ENCODE results near the gene NSFL1C. TPM values are rescaled to one million over a fixed set of nuclear protein-coding genes. Genes with fewer than 3 reads are reported as not detected.

NSFL1C gene
- total RNA-seq, 1 experiment from 2014 or later = 119 TPM

DNA sequence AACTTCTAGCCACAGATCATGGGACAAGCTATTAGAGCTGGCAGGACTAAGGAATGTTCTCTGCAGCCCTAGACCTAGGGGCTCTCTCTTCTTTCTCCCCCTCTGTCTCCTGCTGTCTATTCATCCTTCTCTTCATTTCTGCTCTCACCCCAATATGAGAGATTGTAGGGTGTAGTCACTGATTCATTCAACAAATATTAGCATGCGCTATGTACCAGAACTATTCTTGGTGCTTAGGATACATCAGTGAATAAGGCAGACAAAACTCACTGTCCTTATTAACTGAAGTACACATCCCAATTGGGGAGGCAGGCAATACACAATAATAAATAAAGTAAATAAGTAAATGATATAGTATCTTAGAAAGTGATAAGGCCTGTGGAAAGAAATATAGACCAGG is 39.2 kb upstream of the NSFL1C start:
- no peaks in the 10 kb centered on the region for H3K36me3 ChIP-seq (ENCODE audit: control insufficient read depth, insufficient read depth, low read length)
- Mint-ChIP-seq H3K27me3 (ENCODE audit: insufficient read depth, unreplicated experiment) (peaks cover 12% of the 10 kb centered on the region), H3K4me1 (ENCODE audit: low read depth, unreplicated experiment) (peaks cover 8% of the 10 kb centered on the region), H3K9me3 (ENCODE audit: unreplicated experiment) (peaks cover 12% of the 10 kb centered on the region), H3K27ac (ENCODE audit: unreplicated experiment) (no peak overlapping the region), H3K36me3 (ENCODE audit: insufficient read depth, unreplicated experiment) (no peaks in the 10 kb centered on the region), H3K4me3 (ENCODE audit: unreplicated experiment) (no peak overlapping the region)
- TF ChIP-seq, protein P1, sequence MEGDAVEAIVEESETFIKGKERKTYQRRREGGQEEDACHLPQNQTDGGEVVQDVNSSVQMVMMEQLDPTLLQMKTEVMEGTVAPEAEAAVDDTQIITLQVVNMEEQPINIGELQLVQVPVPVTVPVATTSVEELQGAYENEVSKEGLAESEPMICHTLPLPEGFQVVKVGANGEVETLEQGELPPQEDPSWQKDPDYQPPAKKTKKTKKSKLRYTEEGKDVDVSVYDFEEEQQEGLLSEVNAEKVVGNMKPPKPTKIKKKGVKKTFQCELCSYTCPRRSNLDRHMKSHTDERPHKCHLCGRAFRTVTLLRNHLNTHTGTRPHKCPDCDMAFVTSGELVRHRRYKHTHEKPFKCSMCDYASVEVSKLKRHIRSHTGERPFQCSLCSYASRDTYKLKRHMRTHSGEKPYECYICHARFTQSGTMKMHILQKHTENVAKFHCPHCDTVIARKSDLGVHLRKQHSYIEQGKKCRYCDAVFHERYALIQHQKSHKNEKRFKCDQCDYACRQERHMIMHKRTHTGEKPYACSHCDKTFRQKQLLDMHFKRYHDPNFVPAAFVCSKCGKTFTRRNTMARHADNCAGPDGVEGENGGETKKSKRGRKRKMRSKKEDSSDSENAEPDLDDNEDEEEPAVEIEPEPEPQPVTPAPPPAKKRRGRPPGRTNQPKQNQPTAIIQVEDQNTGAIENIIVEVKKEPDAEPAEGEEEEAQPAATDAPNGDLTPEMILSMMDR (IDR thresholded peaks at IDR 0.05; ENCODE audit: insufficient read depth in 1 of 2, low read depth in 1 of 2, low read length in 1 of 2, severe bottlenecking in 1 of 2, unreplicated experiment in 1 of 2) = no peak
- no peaks in the 10 kb centered on the region for H3K27me3 ChIP-seq (replicated peaks; ENCODE audit: control insufficient read depth, insufficient read depth, low read length)
- intact Hi-C loops (cut with micrococcal nuclease; ENCODE audit: unreplicated experiment) = no loop called here
- no peaks in the 10 kb centered on the region; the same call in 1 of the 2 replicates for H3K9me3 ChIP-seq
- DNase-seq = no peak
- no peak overlapping the region for H3K4me3 ChIP-seq (ENCODE audit: low read depth, low read length)
- peaks cover 2% of the 10 kb centered on the region for H3K4me1 ChIP-seq
- ChIA-PET POLR2A (no interaction called here), CTCF (interaction anchor here (0.6 kb wide), 1 partner anchor 257 kb away, joined by 4 read pairs; no protein-coding TSS in a partner anchor)
- BruUV-seq (replicated peaks) = no TSS peak

DNA sequence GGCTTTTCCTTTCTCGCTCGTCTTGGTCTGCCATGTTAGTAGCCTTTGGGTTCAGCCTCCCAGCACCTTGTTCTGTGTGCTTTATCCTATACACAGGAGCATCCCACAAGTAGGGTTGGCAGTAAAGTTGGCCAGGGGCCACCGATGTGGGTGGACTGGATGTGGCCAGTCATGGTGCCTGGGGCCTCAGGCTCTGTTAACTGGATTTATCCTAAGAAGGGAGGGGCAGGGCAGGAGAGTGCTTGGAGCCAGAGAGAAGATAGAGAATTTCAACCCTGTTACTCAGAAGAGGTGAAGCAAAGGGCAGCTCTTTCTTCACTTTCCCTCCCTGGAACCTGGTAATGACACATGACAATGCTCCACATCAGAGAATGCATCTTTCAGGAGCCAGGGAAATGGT is 38.7 kb upstream of the NSFL1C start:
- Histone ChIP-seq H3K4me3 (ENCODE audit: low read depth, low read length) (no peak overlapping the region), H3K4me1 (peaks cover 7% of the 10 kb centered on the region), H3K36me3 (ENCODE audit: control insufficient read depth, insufficient read depth, low read length) (no peaks in the 10 kb centered on the region), H3K27me3 (replicated peaks; ENCODE audit: control insufficient read depth, insufficient read depth, low read length) (no peaks in the 10 kb centered on the region), H3K9me3 (no peaks in the 10 kb centered on the region; the same call in 1 of the 2 replicates)
- TF ChIP-seq, protein P1 (IDR thresholded peaks at IDR 0.05; ENCODE audit: insufficient read depth in 1 of 2, low read depth in 1 of 2, low read length in 1 of 2, severe bottlenecking in 1 of 2, unreplicated experiment in 1 of 2) = no peak
- Mint-ChIP-seq H3K4me3 (ENCODE audit: unreplicated experiment) (no peak overlapping the region), H3K27ac (ENCODE audit: unreplicated experiment) (no peak overlapping the region), H3K9me3 (ENCODE audit: unreplicated experiment) (peaks cover 17% of the 10 kb centered on the region), H3K4me1 (ENCODE audit: low read depth, unreplicated experiment) (peaks cover 13% of the 10 kb centered on the region), H3K36me3 (ENCODE audit: insufficient read depth, unreplicated experiment) (no peaks in the 10 kb centered on the region), H3K27me3 (ENCODE audit: insufficient read depth, unreplicated experiment) (peaks cover 12% of the 10 kb centered on the region)
- no TSS peak for BruUV-seq (replicated peaks)
- DNase-seq = no peak
- intact Hi-C loops (cut with micrococcal nuclease; ENCODE audit: unreplicated experiment) = no loop called here
- ChIA-PET CTCF (interaction anchor here (0.6 kb wide), 1 partner anchor 257 kb away, joined by 4 read pairs; no protein-coding TSS in a partner anchor), POLR2A (no interaction called here)

DNA sequence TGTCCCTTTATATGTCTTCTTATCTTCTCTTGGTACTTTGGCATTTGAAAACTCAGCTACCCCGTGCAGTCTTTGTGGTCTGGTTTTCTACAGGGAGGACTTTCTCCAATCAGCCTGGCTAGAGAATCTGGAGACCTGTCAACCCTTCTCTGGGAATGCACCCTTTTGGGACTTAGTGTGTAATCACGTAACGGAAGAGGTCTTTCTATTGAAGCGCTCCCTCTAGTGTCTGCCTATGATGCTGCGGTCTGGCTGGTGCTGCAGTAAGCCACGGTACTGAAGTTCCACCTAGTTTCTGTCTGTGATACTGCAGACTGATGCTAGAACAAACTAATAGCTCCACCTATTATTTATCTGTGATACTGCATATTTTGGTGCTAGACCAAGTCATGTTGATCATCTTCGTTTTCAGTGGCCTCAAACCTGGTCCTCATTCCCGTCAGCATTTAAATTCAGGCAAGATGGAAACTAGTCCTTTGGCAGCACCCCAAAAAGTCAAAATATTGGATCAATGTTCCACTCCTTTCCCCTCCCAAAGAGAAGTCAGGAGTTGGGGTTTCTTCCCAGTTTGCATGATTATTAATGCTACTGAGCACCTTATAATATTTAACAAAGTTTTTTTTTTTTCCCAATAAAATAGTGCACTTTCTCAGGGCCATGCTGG is 37.0 kb upstream of the NSFL1C start:
- BruUV-seq (replicated peaks) = no TSS peak
- peaks cover 14% of the 10 kb centered on the region for H3K4me1 ChIP-seq
- peak; percentile 88 for DNase-seq
- intact Hi-C loops (cut with micrococcal nuclease; ENCODE audit: unreplicated experiment) = loop anchor here (1.0 kb wide), 3 partner anchors 33 to 190 kb away; no protein-coding TSS in a partner anchor
- no peaks in the 10 kb centered on the region; the same call in 1 of the 2 replicates for H3K9me3 ChIP-seq
- Mint-ChIP-seq H3K36me3 (ENCODE audit: insufficient read depth, unreplicated experiment) (no peaks in the 10 kb centered on the region), H3K9me3 (ENCODE audit: unreplicated experiment) (peaks cover 22% of the 10 kb centered on the region), H3K4me3 (ENCODE audit: unreplicated experiment) (no peak overlapping the region), H3K4me1 (ENCODE audit: low read depth, unreplicated experiment) (peaks cover 18% of the 10 kb centered on the region), H3K27ac (ENCODE audit: unreplicated experiment) (no peak overlapping the region), H3K27me3 (ENCODE audit: insufficient read depth, unreplicated experiment) (peaks cover 12% of the 10 kb centered on the region)
- TF ChIP-seq, protein P1 (IDR thresholded peaks at IDR 0.05; ENCODE audit: insufficient read depth in 1 of 2, low read depth in 1 of 2, low read length in 1 of 2, severe bottlenecking in 1 of 2, unreplicated experiment in 1 of 2) = peak; percentile 92 to 99
- H3K36me3 ChIP-seq (ENCODE audit: control insufficient read depth, insufficient read depth, low read length) = no peaks in the 10 kb centered on the region
- H3K4me3 ChIP-seq (ENCODE audit: low read depth, low read length) = no peak overlapping the region
- POLR2A ChIA-PET = interaction anchor here (0.5 to 1.0 kb wide), 2 partner anchors 110 to 178 kb away, joined by 4 to 6 read pairs; no protein-coding TSS in a partner anchor
- CTCF ChIA-PET = interaction anchor here (0.6 to 1.5 kb wide), 42 partner anchors 9 to 764 kb away, joined by 3 to 18 read pairs (median 4); partner anchors contain the start of genes FKBP1A, NSFL1C, PSMF1 and RAD21L1
- no peaks in the 10 kb centered on the region for H3K27me3 ChIP-seq (replicated peaks; ENCODE audit: control insufficient read depth, insufficient read depth, low read length)
